Astrocyte (in vitro differentiated cells and primary cell): ENCODE measurements around the gene C1orf159. TPM values are rescaled to one million over a fixed set of nuclear protein-coding genes. Genes with fewer than 3 reads are reported as not detected.

Experiments used
- DNase-seq: peaks from one replicate; pipeline ENCODE4 v3.0.0-alpha.2; 2010; ENCODE audit warnings: low read depth
- FAIRE-seq: peaks from 2 replicates; lab custom pipeline; 2011; peaks lifted over from hg19 to GRCh38; lab: Jason Lieb, UNC
- H2AFZ ChIP-seq: 2 replicates; pipeline ENCODE4 v1.6.0; 2012; ENCODE audit warnings: low read depth, low read length, inconsistent platforms
- H3K27ac ChIP-seq: 2 replicates; pipeline ENCODE4 v1.5.1; 2011; ENCODE audit warnings: low read depth, low read length, inconsistent platforms
- H3K27me3 ChIP-seq: 2 replicates; pipeline ENCODE4 v1.6.0; 2011; ENCODE audit warnings: low read length, inconsistent platforms; ENCODE audit not compliant: insufficient read depth
- H3K36me3 ChIP-seq: 2 replicates; pipeline ENCODE4 v1.5.1; 2011; ENCODE audit warnings: low read length, inconsistent platforms; ENCODE audit not compliant: insufficient read depth
- H3K4me1 ChIP-seq: 2 replicates; pipeline ENCODE4 v1.5.1; 2011; ENCODE audit warnings: low read length, inconsistent platforms; ENCODE audit not compliant: insufficient read depth
- H3K4me2 ChIP-seq: 2 replicates; pipeline ENCODE4 v1.6.0; 2012; ENCODE audit warnings: low read length, inconsistent platforms
- H3K4me3 ChIP-seq: 2 replicates; pipeline ENCODE4 v1.5.1; 2011; ENCODE audit warnings: low read depth, mild to moderate bottlenecking, low read length, inconsistent platforms; ENCODE audit not compliant: insufficient read depth
- H3K79me2 ChIP-seq: 2 replicates; pipeline ENCODE4 v1.6.0; 2012; ENCODE audit warnings: mild to moderate bottlenecking, low read length, inconsistent platforms; ENCODE audit not compliant: insufficient read depth
- H3K9ac ChIP-seq: 2 replicates; pipeline ENCODE4 v1.6.0; 2012; ENCODE audit warnings: mild to moderate bottlenecking, low read length, inconsistent platforms
- H3K9me3 ChIP-seq: 2 replicates; pipeline ENCODE4 v1.5.1; 2012; ENCODE audit warnings: low read depth, mild to moderate bottlenecking, low read length, inconsistent platforms; ENCODE audit not compliant: insufficient read depth
- H4K20me1 ChIP-seq: 2 replicates; pipeline ENCODE4 v1.6.0; 2012; ENCODE audit warnings: low read length, inconsistent platforms; ENCODE audit not compliant: insufficient read depth
- H3K27ac Mint-ChIP-seq: one replicate; pipeline ENCODE4 v1.8.0; 2021; ENCODE audit warnings: mild to moderate bottlenecking, mixed read lengths; ENCODE audit not compliant: unreplicated experiment
- H3K27me3 Mint-ChIP-seq: one replicate; pipeline ENCODE4 v1.8.0; 2021; ENCODE audit warnings: low read depth, mixed read lengths; ENCODE audit not compliant: unreplicated experiment
- H3K36me3 Mint-ChIP-seq: one replicate; pipeline ENCODE4 v1.8.0; 2021; ENCODE audit warnings: low read depth, mixed read lengths; ENCODE audit not compliant: unreplicated experiment
- H3K4me1 Mint-ChIP-seq: one replicate; pipeline ENCODE4 v1.8.0; 2021; ENCODE audit warnings: low read depth, mixed read lengths; ENCODE audit not compliant: unreplicated experiment
- H3K4me3 Mint-ChIP-seq: one replicate; pipeline ENCODE4 v1.8.0; 2021; ENCODE audit warnings: mild to moderate bottlenecking, moderate library complexity, mixed read lengths; ENCODE audit not compliant: unreplicated experiment
- H3K9me3 Mint-ChIP-seq: one replicate; pipeline ENCODE4 v1.8.0; 2021; ENCODE audit warnings: mild to moderate bottlenecking, mixed read lengths; ENCODE audit not compliant: unreplicated experiment
- CTCF ChIP-seq: IDR thresholded peaks from 2 replicates; pipeline ENCODE4 v1.5.1; 2011; ENCODE audit warnings: low read depth, mild to moderate bottlenecking, inconsistent platforms, low read length, moderate library complexity; ENCODE audit not compliant: insufficient read depth
- EZH2 ChIP-seq: IDR thresholded peaks from 2 replicates; pipeline ENCODE4 v1.6.1; 2012; ENCODE audit warnings: mild to moderate bottlenecking, low read length, inconsistent platforms; ENCODE audit not compliant: insufficient read depth
- total RNA-seq: library from RNA; stranded (reverse); gene quantifications from 2 replicates; pipeline ENCODE4 v1.2.1, GENCODE V29; 2021

The C1orf159 gene
- total RNA-seq, 1 donor from 2014 or later = 13.9 TPM

GRCh38 chr1:1144843-1145546, 29.1 kb upstream of the C1orf159 start:
- no peak overlapping the region for H3K4me2 ChIP-seq
- H4K20me1 ChIP-seq = no peaks in the 10 kb centered on the region
- no peak for FAIRE-seq
- H3K36me3 ChIP-seq = no peaks in the 10 kb centered on the region
- no peaks in the 10 kb centered on the region for H3K4me1 ChIP-seq
- TF ChIP-seq EZH2 = no peak
- TF ChIP-seq CTCF = no peak
- H3K36me3 Mint-ChIP-seq = no peaks in the 10 kb centered on the region
- H3K4me1 Mint-ChIP-seq = no peaks in the 10 kb centered on the region
- H3K79me2 ChIP-seq = no peaks in the 10 kb centered on the region
- no peak for DNase-seq
- no peak overlapping the region for H2AFZ ChIP-seq
- no peak overlapping the region for H3K9ac ChIP-seq
- no peaks in the 10 kb centered on the region for H3K9me3 ChIP-seq
- no peaks in the 10 kb centered on the region for H3K27me3 ChIP-seq
- H3K4me3 ChIP-seq = no peak overlapping the region
- H3K27ac Mint-ChIP-seq = no peak overlapping the region
- H3K9me3 Mint-ChIP-seq = no peaks in the 10 kb centered on the region
- no peak overlapping the region for H3K4me3 Mint-ChIP-seq
- no peak overlapping the region for H3K27ac ChIP-seq
- H3K27me3 Mint-ChIP-seq = peaks cover 22% of the 10 kb centered on the region

GRCh38 chr1:1144122-1144842, 28.4 kb upstream of the C1orf159 start:
- no peaks in the 10 kb centered on the region for H3K4me1 Mint-ChIP-seq
- H3K9me3 Mint-ChIP-seq = no peaks in the 10 kb centered on the region
- Histone ChIP-seq H3K27ac (no peak overlapping the region), H3K9me3 (no peaks in the 10 kb centered on the region), H3K27me3 (no peaks in the 10 kb centered on the region), H3K4me1 (no peaks in the 10 kb centered on the region), H2AFZ (no peak overlapping the region), H3K79me2 (no peaks in the 10 kb centered on the region), H4K20me1 (no peaks in the 10 kb centered on the region), H3K4me3 (no peak overlapping the region), H3K4me2 (no peak overlapping the region), H3K36me3 (no peaks in the 10 kb centered on the region), H3K9ac (no peak overlapping the region)
- FAIRE-seq (no peak), DNase-seq (no peak)
- peaks cover 22% of the 10 kb centered on the region for H3K27me3 Mint-ChIP-seq
- no peaks in the 10 kb centered on the region for H3K36me3 Mint-ChIP-seq
- no peak overlapping the region for H3K4me3 Mint-ChIP-seq
- no peak overlapping the region for H3K27ac Mint-ChIP-seq
- no peak for TF ChIP-seq EZH2
- no peak for TF ChIP-seq CTCF

GRCh38 chr1:1143636-1144035, 27.7 kb upstream of the C1orf159 start:
- H3K36me3 Mint-ChIP-seq = no peaks in the 10 kb centered on the region
- DNase-seq (no peak), FAIRE-seq (no peak)
- no peak overlapping the region for H3K27ac Mint-ChIP-seq
- H3K9me3 Mint-ChIP-seq = no peaks in the 10 kb centered on the region
- H4K20me1 ChIP-seq = no peaks in the 10 kb centered on the region
- no peak for TF ChIP-seq EZH2
- TF ChIP-seq CTCF = no peak
- H3K4me1 Mint-ChIP-seq = no peaks in the 10 kb centered on the region
- H3K9ac ChIP-seq = no peak overlapping the region
- H3K4me3 Mint-ChIP-seq = no peak overlapping the region
- no peak overlapping the region for H2AFZ ChIP-seq
- no peaks in the 10 kb centered on the region for H3K4me1 ChIP-seq
- H3K79me2 ChIP-seq = no peaks in the 10 kb centered on the region
- H3K27ac ChIP-seq = no peak overlapping the region
- no peak overlapping the region for H3K4me2 ChIP-seq
- H3K9me3 ChIP-seq = no peaks in the 10 kb centered on the region
- H3K27me3 Mint-ChIP-seq = peaks cover 20% of the 10 kb centered on the region
- H3K4me3 ChIP-seq = no peak overlapping the region
- no peaks in the 10 kb centered on the region for H3K36me3 ChIP-seq
- no peaks in the 10 kb centered on the region for H3K27me3 ChIP-seq
